Omental fat pad (tissue), 4 donors: Measurements from ENCODE around the gene SLC12A7. TPM values are rescaled to one million over a fixed set of nuclear protein-coding genes. Genes with fewer than 3 reads are reported as not detected.

Experiments
- ATAC-seq: fragments of 150-250 bp; one replicate; pipeline ENCODE4 v1.9.1; 2016; ENCODE audit warnings: mild to moderate bottlenecking, moderate library complexity; ENCODE audit not compliant: low FRiP score
- DNase-seq: peaks from one replicate; pipeline ENCODE4 v3.0.0-alpha.2; 2019; ENCODE audit warnings: low spot score
- total RNA-seq, 4 donors: library from RNA; depleted of rRNA; stranded (reverse); fragments of >200 nt; gene quantifications; one replicate each; pipeline ENCODE4 v1.1.0, GENCODE V29; 2016
- TF ChIP-seq, protein P1 (sequence below), 3 donors: fragments of 450-650 bp; IDR thresholded peaks; one replicate each; pipeline ENCODE4 v1.5.1; 2016 to 2017; ENCODE audit warnings: antibody characterized with exemption in 3 of 3, mild to moderate bottlenecking in 3 of 3, moderate library complexity in 2 of 3

Gene SLC12A7
- total RNA-seq, 4 donors from 2014 or later, result 17.2 to 39.0 (median 27.5) TPM

DNA sequence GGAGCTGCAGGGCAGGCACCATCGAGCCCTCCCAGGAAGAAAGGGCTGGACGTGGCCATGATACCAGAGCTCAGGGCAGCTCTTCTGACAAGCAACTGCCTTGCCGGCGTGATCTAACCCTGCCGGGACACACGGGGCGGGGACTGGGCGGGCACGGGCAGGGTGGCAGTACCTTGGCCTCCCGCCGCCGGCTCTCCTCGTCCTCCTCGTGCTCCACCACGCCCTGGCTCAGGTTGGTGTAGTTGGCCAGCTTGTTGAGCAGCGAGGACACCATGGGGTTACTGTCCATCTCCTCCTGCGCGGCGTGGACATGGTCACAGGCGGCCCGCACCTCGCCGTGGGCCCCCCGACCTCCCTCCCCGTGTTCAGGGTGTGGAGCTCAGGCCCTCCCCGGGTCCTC is 18.5 kb downstream of the SLC12A7 start:
- TF ChIP-seq, protein P1, sequence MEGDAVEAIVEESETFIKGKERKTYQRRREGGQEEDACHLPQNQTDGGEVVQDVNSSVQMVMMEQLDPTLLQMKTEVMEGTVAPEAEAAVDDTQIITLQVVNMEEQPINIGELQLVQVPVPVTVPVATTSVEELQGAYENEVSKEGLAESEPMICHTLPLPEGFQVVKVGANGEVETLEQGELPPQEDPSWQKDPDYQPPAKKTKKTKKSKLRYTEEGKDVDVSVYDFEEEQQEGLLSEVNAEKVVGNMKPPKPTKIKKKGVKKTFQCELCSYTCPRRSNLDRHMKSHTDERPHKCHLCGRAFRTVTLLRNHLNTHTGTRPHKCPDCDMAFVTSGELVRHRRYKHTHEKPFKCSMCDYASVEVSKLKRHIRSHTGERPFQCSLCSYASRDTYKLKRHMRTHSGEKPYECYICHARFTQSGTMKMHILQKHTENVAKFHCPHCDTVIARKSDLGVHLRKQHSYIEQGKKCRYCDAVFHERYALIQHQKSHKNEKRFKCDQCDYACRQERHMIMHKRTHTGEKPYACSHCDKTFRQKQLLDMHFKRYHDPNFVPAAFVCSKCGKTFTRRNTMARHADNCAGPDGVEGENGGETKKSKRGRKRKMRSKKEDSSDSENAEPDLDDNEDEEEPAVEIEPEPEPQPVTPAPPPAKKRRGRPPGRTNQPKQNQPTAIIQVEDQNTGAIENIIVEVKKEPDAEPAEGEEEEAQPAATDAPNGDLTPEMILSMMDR (IDR thresholded peaks at IDR 0.05), result no peak
- ATAC-seq, result no peak
- no peak for DNase-seq

DNA sequence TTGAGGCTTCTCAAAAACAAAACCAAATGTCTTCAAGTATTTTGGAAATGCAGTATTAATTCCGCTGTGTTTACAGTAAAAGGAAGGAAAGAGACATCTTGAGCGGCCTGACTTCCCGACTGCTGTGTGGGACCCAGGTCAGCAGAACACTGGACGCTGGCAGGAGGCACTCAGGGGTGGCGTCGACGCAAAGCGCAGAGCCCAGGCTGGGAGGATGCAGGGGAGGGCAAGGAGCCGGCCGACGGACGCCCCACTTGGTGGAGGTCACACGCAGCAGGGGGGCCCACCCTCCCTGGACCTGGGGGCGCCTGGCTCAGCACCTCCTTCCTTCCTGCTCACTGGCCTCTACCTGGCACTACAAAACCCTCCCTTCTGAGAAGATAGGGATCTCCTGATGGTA is 19.7 kb downstream of the SLC12A7 start:
- no peak for ATAC-seq
- TF ChIP-seq, protein P1 (IDR thresholded peaks at IDR 0.05), result no peak
- DNase-seq, result no peak

DNA sequence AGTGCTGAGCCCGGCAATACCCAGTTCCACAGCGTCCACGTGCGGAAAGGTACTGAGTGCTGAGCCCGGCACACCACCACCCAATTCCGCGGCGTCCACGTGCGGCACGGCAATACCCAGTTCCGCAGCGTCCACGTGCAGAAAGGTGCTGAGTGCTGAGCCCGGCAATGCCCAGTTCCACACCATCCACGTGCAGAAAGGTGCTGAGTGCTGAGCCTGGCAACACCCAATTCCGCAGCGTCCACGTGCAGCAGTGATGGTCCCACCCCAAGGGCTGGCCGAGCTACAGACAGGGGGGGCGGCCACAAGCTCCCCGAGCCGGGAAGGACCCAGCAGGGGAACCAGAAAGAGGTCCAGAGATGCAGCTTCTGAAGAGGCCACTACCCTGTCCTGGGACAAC is 20.2 kb downstream of the SLC12A7 start:
- DNase-seq (no peak), ATAC-seq (no peak)
- TF ChIP-seq, protein P1 (IDR thresholded peaks at IDR 0.05), result no peak

DNA sequence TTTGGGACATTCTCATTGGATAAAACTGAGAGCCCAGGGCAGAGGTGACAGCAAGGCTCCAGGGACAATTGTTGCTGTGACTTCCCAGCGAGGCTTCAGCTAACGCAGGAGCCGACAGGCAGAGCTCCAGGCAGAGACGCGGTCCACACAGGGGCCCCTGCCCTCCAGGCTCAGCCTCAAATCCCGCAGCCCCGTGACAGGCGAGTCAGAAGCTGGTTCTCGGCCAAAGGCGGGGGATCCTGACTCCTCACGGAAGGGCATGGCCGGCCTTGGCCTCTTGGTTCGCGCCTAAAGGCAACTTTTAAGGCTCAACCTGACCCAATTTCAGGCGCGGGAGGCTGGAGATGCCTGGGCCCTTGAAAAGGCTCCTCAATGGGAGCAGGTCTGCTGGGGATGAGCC is 21.3 kb downstream of the SLC12A7 start:
- no peak for ATAC-seq
- TF ChIP-seq, protein P1 (IDR thresholded peaks at IDR 0.05), result no peak
- no peak for DNase-seq

DNA sequence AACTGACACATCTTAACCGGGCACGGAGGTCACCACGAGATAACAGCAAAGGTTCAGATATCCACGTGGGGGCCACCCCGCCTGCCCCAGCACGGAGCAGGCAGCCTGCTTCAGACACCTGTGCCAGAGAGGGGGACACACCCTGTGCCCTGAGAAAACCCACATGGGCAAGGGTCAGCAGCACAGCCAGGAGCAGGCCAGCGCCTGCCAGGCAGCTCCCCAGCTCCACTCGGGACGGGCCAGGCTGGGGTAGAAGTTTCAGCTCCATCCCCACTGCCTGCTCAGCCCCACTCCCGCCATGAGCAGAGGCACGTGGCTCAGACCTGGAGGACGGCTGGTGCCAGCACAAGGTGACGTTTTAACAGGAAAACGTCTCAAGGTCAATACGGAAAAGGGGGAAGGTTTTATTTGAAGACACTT is 22.2 kb downstream of the SLC12A7 start:
- ATAC-seq, result no peak
- no peak for DNase-seq
- TF ChIP-seq, protein P1 (IDR thresholded peaks at IDR 0.05), result no peak

DNA sequence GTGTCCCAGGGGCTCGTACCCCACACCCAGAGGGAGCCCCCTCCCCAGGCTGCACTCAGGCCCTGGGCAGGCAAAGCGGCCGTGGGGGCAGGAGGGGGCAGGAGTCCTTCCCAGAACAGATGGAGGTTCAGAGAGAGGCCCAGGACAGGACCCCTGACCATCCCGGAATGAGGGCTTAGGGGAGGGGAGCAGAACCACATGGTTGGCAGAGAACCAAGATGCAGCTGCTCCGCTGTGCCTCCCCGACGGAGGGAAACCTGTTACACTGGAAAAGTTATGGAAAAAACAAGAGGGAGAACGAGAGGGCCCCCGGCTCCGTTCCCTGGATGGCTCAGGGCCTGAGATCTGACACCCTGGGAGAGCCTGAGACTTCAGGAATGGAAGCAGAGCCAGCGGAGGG is 22.7 kb downstream of the SLC12A7 start:
- ATAC-seq (no peak), DNase-seq (no peak)
- TF ChIP-seq, protein P1 (IDR thresholded peaks at IDR 0.05), result no peak

DNA sequence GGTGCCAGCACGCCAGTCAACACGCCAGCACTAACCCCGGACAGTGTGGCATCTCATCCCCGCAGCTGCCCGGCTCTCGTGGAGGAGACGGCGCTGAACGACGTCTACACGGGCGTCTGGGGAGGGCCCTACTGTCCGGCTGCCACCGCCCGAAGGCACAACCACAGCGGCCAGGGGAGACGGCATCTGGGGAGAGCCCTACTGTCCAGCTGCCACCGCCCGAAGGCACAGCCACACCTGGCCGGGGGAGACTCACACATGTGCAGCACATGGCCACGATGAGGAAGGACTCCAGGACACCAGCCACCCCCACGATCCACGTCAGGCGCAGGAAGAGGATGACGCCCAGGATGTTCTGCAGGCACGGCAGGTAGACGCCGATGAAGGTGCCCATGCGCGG is 23.1 kb downstream of the SLC12A7 start:
- TF ChIP-seq, protein P1 (IDR thresholded peaks at IDR 0.05), result no peak
- DNase-seq (no peak), ATAC-seq (no peak)
